T-helper 17 cell (primary cell): ENCODE data around the gene PSMC5. TPM values are rescaled to one million over a fixed set of nuclear protein-coding genes. Genes with fewer than 3 reads are reported as not detected.
"Not testable (repeated sequence)": the region's sequence is repeated elsewhere in the genome, so short reads cannot be mapped to it uniquely, and the experiment has no call there.

Source experiments
- ATAC-seq: fragments of 150-1000 bp; cut with Tn5 transposase; 2 replicates; pipeline ENCODE4 v1.10.0; 2021; ENCODE audit warnings: mild to moderate bottlenecking, moderate library complexity
- DNase-seq, 3 donors: peaks; one replicate each; pipeline versions ENCODE4 v3.0.0 to v3.0.0-alpha.2; 2020 to 2021
- H3K9me3 ChIP-seq: one replicate; pipeline ENCODE4 v1.7.0; 2013; ENCODE audit warnings: low read length, mild to moderate bottlenecking; ENCODE audit not compliant: control insufficient read depth, poor library complexity, severe bottlenecking
- H3K27ac Mint-ChIP-seq: one replicate; pipeline ENCODE4 v1.8.0; 2022; ENCODE audit warnings: mild to moderate bottlenecking, moderate library complexity, mixed read lengths
- H3K27me3 Mint-ChIP-seq: one replicate; pipeline ENCODE4 v1.8.0; 2022; ENCODE audit warnings: mixed read lengths
- H3K36me3 Mint-ChIP-seq: one replicate; pipeline ENCODE4 v1.8.0; 2022; ENCODE audit warnings: low read depth, mixed read lengths
- H3K4me1 Mint-ChIP-seq: one replicate; pipeline ENCODE4 v1.8.0; 2022; ENCODE audit warnings: mild to moderate bottlenecking, mixed read lengths
- H3K4me3 Mint-ChIP-seq: one replicate; pipeline ENCODE4 v1.8.0; 2022; ENCODE audit warnings: mild to moderate bottlenecking, moderate library complexity, mixed read lengths
- total RNA-seq, 4 donors: library from RNA in 2 of 4; stranded (reverse) in 2 of 4; gene quantifications; one replicate each; pipeline ENCODE4 v1.2.3 and lab custom pipeline; 2022 to 2026

Gene PSMC5
- total RNA-seq (10 to 100 TPM; 83.5 to 92.2 TPM), total RNA-seq (lab: John Stamatoyannopoulos, UW) (77.1 to 84.0 reads per million in 2 donors)

GRCh38 chr17:63827002-63827800 lies at the start of gene PSMC5, which contains the start of gene FTSJ3:
PSMC5 (plus strand) TSS chr17:63827431; CDS start chr17:63827491, 60 bp downstream.
FTSJ3 (minus strand) TSS chr17:63827663; CDS start chr17:63826902, 761 bp downstream.
- Mint-ChIP-seq H3K27ac (peak within 1 kb of the TSS; percentile 99), H3K36me3 (peaks cover 17% of the 10 kb centered on the region), H3K27me3 (no peaks in the 10 kb centered on the region), H3K4me1 (peaks cover 60% of the 10 kb centered on the region), H3K4me3 (peak within 1 kb of the TSS; percentile 99)
- peak; percentile 91 to 93 (median 92) for DNase-seq
- H3K9me3 ChIP-seq: peaks cover 2% of the 10 kb centered on the region
- ATAC-seq: peak; percentile 94

GRCh38 chr17:63780507-63780906 lies 46.7 kb upstream of the PSMC5 start:
- H3K27ac Mint-ChIP-seq: peak overlapping the region; percentile 72
- H3K4me1 Mint-ChIP-seq: peaks cover 54% of the 10 kb centered on the region
- ATAC-seq (no peak), DNase-seq (no peak)
- no peaks in the 10 kb centered on the region for H3K27me3 Mint-ChIP-seq
- peaks cover 13% of the 10 kb centered on the region for H3K36me3 Mint-ChIP-seq
- no peaks in the 10 kb centered on the region for H3K9me3 ChIP-seq
- H3K4me3 Mint-ChIP-seq: no peak overlapping the region

- Mint-ChIP-seq H3K27me3 (no peaks in the 10 kb centered on the region), H3K4me3 (no peak overlapping the region), H3K4me1 (peaks cover 52% of the 10 kb centered on the region), H3K36me3 (peaks cover 13% of the 10 kb centered on the region), H3K27ac (peak overlapping the region; percentile 72)
- no peaks in the 10 kb centered on the region for H3K9me3 ChIP-seq
- no peak for ATAC-seq
- no peak for DNase-seq
These were observed 46.3 kb upstream of the PSMC5 start for GRCh38 chr17:63780928-63781327.

- H3K36me3 Mint-ChIP-seq: peaks cover 13% of the 10 kb centered on the region
- H3K27me3 Mint-ChIP-seq: no peaks in the 10 kb centered on the region
- peak overlapping the region; percentile 72 for H3K27ac Mint-ChIP-seq
- no peaks in the 10 kb centered on the region for H3K9me3 ChIP-seq
- ATAC-seq: no peak
- no peak for DNase-seq
- H3K4me3 Mint-ChIP-seq: no peak overlapping the region
- peaks cover 34% of the 10 kb centered on the region for H3K4me1 Mint-ChIP-seq
These were observed 43.7 kb upstream of the PSMC5 start for GRCh38 chr17:63783522-63783921.

GRCh38 chr17:63785556-63785955 lies 41.7 kb upstream of the PSMC5 start:
- H3K9me3 ChIP-seq: no peaks in the 10 kb centered on the region
- no peak overlapping the region for H3K4me3 Mint-ChIP-seq
- peak overlapping the region; percentile 49 for H3K27ac Mint-ChIP-seq
- peaks cover 24% of the 10 kb centered on the region for H3K4me1 Mint-ChIP-seq
- DNase-seq: no peak
- no peak for ATAC-seq
- H3K36me3 Mint-ChIP-seq: peaks cover 10% of the 10 kb centered on the region
- H3K27me3 Mint-ChIP-seq: no peaks in the 10 kb centered on the region

GRCh38 chr17:63786117-63786516 lies 41.1 kb upstream of the PSMC5 start:
- H3K36me3 Mint-ChIP-seq: peaks cover 10% of the 10 kb centered on the region
- DNase-seq: no peak
- no peak overlapping the region for H3K4me3 Mint-ChIP-seq
- peaks cover 19% of the 10 kb centered on the region for H3K4me1 Mint-ChIP-seq
- H3K27me3 Mint-ChIP-seq: no peaks in the 10 kb centered on the region
- no peaks in the 10 kb centered on the region for H3K9me3 ChIP-seq
- H3K27ac Mint-ChIP-seq: peak overlapping the region; percentile 49
- no peak for ATAC-seq

- DNase-seq (no peak), ATAC-seq (no peak)
- peaks cover 14% of the 10 kb centered on the region for H3K4me1 Mint-ChIP-seq
These were observed 40.1 kb upstream of the PSMC5 start for GRCh38 chr17:63786971-63787711.

GRCh38 chr17:63790057-63790456 lies 37.2 kb upstream of the PSMC5 start:
- DNase-seq (no peak), ATAC-seq (no peak)
- Mint-ChIP-seq H3K27me3 (no peaks in the 10 kb centered on the region), H3K36me3 (peaks cover 9% of the 10 kb centered on the region), H3K4me1 (peaks cover 5% of the 10 kb centered on the region), H3K4me3 (no peak overlapping the region), H3K27ac (no peak overlapping the region)
- H3K9me3 ChIP-seq: no peaks in the 10 kb centered on the region

More at GRCh38 chr17:63786971-63787711, 40.1 kb upstream of the PSMC5 start:
- Mint-ChIP-seq H3K27me3 (no peaks in the 10 kb centered on the region), H3K36me3 (peaks cover 10% of the 10 kb centered on the region), H3K27ac (no peak overlapping the region), H3K4me3 (no peak overlapping the region)
- no peaks in the 10 kb centered on the region for H3K9me3 ChIP-seq

GRCh38 chr17:63792055-63792729 lies 35.0 kb upstream of the PSMC5 start:
- Mint-ChIP-seq H3K27me3 (no peaks in the 10 kb centered on the region), H3K4me1 (peaks cover 5% of the 10 kb centered on the region), H3K36me3 (peaks cover 11% of the 10 kb centered on the region), H3K27ac (no peak overlapping the region), H3K4me3 (no peak overlapping the region)
- no peak for DNase-seq
- ATAC-seq: no peak
- no peaks in the 10 kb centered on the region for H3K9me3 ChIP-seq

GRCh38 chr17:63796375-63796774 lies 30.9 kb upstream of the PSMC5 start:
- peaks cover 16% of the 10 kb centered on the region for H3K36me3 Mint-ChIP-seq
- not testable (repeated sequence) for DNase-seq, H3K4me3 Mint-ChIP-seq, ATAC-seq, H3K27ac Mint-ChIP-seq, H3K4me1 Mint-ChIP-seq, H3K27me3 Mint-ChIP-seq, H3K9me3 ChIP-seq

- no peaks in the 10 kb centered on the region for H3K27me3 Mint-ChIP-seq
- DNase-seq (no peak), ATAC-seq (no peak)
- H3K27ac Mint-ChIP-seq: no peak overlapping the region
- peaks cover 12% of the 10 kb centered on the region for H3K36me3 Mint-ChIP-seq
- no peaks in the 10 kb centered on the region for H3K9me3 ChIP-seq
- H3K4me3 Mint-ChIP-seq: no peak overlapping the region
- H3K4me1 Mint-ChIP-seq: peaks cover 5% of the 10 kb centered on the region
These were observed 28.6 kb upstream of the PSMC5 start for GRCh38 chr17:63798572-63799106.

- Mint-ChIP-seq H3K27me3 (no peaks in the 10 kb centered on the region), H3K36me3 (peaks cover 7% of the 10 kb centered on the region), H3K4me1 (peaks cover 7% of the 10 kb centered on the region), H3K27ac (peak overlapping the region; percentile 29), H3K4me3 (no peak overlapping the region)
- no peaks in the 10 kb centered on the region for H3K9me3 ChIP-seq
- ATAC-seq (no peak), DNase-seq (no peak)
These were observed 26.4 kb upstream of the PSMC5 start for GRCh38 chr17:63800783-63801182.

GRCh38 chr17:63804328-63804727 lies 22.9 kb upstream of the PSMC5 start:
- H3K27ac Mint-ChIP-seq: peak overlapping the region; percentile 21
- H3K9me3 ChIP-seq: no peaks in the 10 kb centered on the region
- H3K36me3 Mint-ChIP-seq: peaks cover 11% of the 10 kb centered on the region
- peaks cover 11% of the 10 kb centered on the region for H3K4me1 Mint-ChIP-seq
- no peak overlapping the region for H3K4me3 Mint-ChIP-seq
- ATAC-seq (no peak), DNase-seq (no peak)
- no peaks in the 10 kb centered on the region for H3K27me3 Mint-ChIP-seq
